Keratinocyte (primary cell): ENCODE data around the gene RGS3.

Experiments used
- EZH2 ChIP-seq: IDR thresholded peaks from one replicate; pipeline ENCODE4 v1.6.1; 2012; ENCODE audit warnings: inconsistent platforms, mild to moderate bottlenecking, low read length, moderate library complexity
- TF ChIP-seq, protein P1 (sequence below), 3 experiments: IDR thresholded peaks in 1 of 3; conservative IDR thresholded peaks in 1 of 3; optimal IDR thresholded peaks in 1 of 3; 2 replicates in 2 of 3; 3 replicates in 1 of 3; pipeline versions ENCODE3 to v1.5.1; 2011; ENCODE audit warnings: low read length in 3 of 3, mild to moderate bottlenecking in 3 of 3, moderate library complexity in 2 of 3, control low read depth in 1 of 3, inconsistent platforms in 1 of 3; ENCODE audit not compliant: insufficient read depth in 2 of 3; ENCODE audit errors: extremely low read depth in 1 of 3

- no peak for TF ChIP-seq EZH2
- TF ChIP-seq, protein P1, sequence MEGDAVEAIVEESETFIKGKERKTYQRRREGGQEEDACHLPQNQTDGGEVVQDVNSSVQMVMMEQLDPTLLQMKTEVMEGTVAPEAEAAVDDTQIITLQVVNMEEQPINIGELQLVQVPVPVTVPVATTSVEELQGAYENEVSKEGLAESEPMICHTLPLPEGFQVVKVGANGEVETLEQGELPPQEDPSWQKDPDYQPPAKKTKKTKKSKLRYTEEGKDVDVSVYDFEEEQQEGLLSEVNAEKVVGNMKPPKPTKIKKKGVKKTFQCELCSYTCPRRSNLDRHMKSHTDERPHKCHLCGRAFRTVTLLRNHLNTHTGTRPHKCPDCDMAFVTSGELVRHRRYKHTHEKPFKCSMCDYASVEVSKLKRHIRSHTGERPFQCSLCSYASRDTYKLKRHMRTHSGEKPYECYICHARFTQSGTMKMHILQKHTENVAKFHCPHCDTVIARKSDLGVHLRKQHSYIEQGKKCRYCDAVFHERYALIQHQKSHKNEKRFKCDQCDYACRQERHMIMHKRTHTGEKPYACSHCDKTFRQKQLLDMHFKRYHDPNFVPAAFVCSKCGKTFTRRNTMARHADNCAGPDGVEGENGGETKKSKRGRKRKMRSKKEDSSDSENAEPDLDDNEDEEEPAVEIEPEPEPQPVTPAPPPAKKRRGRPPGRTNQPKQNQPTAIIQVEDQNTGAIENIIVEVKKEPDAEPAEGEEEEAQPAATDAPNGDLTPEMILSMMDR (optimal IDR thresholded peaks at IDR 0.05 in 1 of 3, IDR thresholded peaks at IDR 0.05 in 1 of 3, conservative IDR thresholded peaks at IDR 0.05 in 1 of 3; ENCODE audit: extremely low read depth in 1 of 3, insufficient read depth in 2 of 3, low read length in 3 of 3) = no peak
These were observed 746 bp downstream of the RGS3 start for GRCh38 chr9:113464286-113464660.
